Uterus (tissue), 4 donors: ENCODE measurements around the gene DNAJA1. TPM values are rescaled to one million over a fixed set of nuclear protein-coding genes. Genes with fewer than 3 reads are reported as not detected.

Experiments
- DNase-seq, 2 donors: peaks; one replicate each; pipeline ENCODE4 v3.0.0-alpha.2; 2019 to 2020
- H3K27ac ChIP-seq, 2 donors: fragments of 200-600 bp; sonication (generic); 1 replicate in 1 of 2; 2 replicates in 1 of 2; pipeline ENCODE4 v1.5.1; 2016 to 2018
- H3K27me3 ChIP-seq, 2 donors: fragments of 200-600 bp; sonication (generic); one replicate each; pipeline ENCODE4 v1.5.1; 2018 to 2019; ENCODE audit warnings: control low read depth in 1 of 2
- H3K36me3 ChIP-seq, 2 donors: fragments of 200-600 bp; sonication (generic); one replicate each; pipeline ENCODE4 v1.5.1; 2019; ENCODE audit warnings: control low read depth in 1 of 2
- H3K4me1 ChIP-seq, 2 donors: fragments of 200-600 bp; sonication (generic); one replicate each; pipeline ENCODE4 v1.5.1; 2018 to 2019; ENCODE audit warnings: control low read depth in 1 of 2
- H3K4me3 ChIP-seq, 2 donors: fragments of 200-600 bp; sonication (generic); 1 replicate in 1 of 2; 2 replicates in 1 of 2; pipeline ENCODE4 v1.5.1; 2018 to 2019; ENCODE audit warnings: mild to moderate bottlenecking in 1 of 2
- H3K9me3 ChIP-seq, 2 donors: fragments of 200-600 bp; sonication (generic); one replicate each; pipeline ENCODE4 v1.5.1; 2019; ENCODE audit warnings: control low read depth in 1 of 2
- POLR2A ChIP-seq, 2 donors: fragments of 450-650 bp; IDR thresholded peaks; one replicate each; pipeline ENCODE4 v1.6.1; 2016; ENCODE audit warnings: antibody characterized with exemption in 2 of 2, mild to moderate bottlenecking in 1 of 2, moderate library complexity in 1 of 2
- intact Hi-C: fragments of 100-400 bp; cut with DNase I; formaldehyde crosslinking; loops from one replicate; pipeline ENCODE4 v1.15.1; 2023; ENCODE audit warnings: low total_unique reads
- total RNA-seq, 4 donors: library from RNA; depleted of rRNA in 3 of 4; stranded (reverse); fragments of >200 nt in 3 of 4; gene quantifications; one replicate each; pipeline versions ENCODE4 v1.1.0 to v1.2.4, GENCODE V29; 2014 to 2023
- TF ChIP-seq, protein P1 (sequence below), 4 experiments: fragments of 200-600 bp in 2 of 4; fragments of 450-650 bp in 2 of 4; sonication (generic) in 2 of 4; IDR thresholded peaks; one replicate each; pipeline ENCODE4 v1.5.1; 2016 to 2019; ENCODE audit warnings: antibody characterized with exemption in 4 of 4, mild to moderate bottlenecking in 2 of 4, moderate library complexity in 1 of 4
- donor health status: DM: yes; HTN: yes; CAD: no.

The DNAJA1 gene
- total RNA-seq, 4 donors from 2014 or later: 47.1 to 148 (median 82.1) TPM

DNA sequence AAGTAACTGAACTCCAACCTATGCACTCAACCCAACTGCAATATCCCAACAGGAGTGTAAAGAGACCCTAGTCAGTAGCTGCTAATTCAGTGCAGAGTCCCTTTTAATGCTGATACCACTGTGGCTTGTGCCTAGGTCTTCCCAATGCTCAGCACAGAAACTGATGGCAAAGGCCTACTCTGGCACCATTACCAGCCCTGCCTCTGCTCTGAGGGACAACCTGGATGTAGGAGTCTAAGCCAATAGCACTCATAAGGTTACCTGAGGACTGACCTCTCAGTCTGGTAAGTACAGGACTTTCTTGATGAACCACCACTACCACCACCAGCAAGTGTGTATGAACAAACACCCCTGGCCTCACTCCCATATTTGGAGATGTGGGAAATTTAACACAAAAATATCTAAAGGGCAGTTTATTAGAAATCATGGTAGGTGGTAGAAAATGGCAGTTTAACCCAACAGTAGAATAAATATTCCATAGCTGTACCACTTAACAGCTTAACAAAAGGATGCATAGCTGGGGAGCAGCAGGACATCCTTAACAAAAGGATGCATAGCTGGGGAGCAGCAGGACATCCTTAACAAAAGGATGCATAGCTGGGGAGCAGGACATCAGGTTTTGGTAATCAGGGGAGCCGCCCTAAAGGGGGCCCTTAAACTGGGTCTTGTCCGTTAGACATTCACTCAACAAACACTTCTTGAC, 11.0 kb upstream of the DNAJA1 start:
- intact Hi-C loops: no loop called here
- H3K27ac ChIP-seq: no peak overlapping the region
- H3K4me1 ChIP-seq: no peaks in the 10 kb centered on the region
- TF ChIP-seq, protein P1, sequence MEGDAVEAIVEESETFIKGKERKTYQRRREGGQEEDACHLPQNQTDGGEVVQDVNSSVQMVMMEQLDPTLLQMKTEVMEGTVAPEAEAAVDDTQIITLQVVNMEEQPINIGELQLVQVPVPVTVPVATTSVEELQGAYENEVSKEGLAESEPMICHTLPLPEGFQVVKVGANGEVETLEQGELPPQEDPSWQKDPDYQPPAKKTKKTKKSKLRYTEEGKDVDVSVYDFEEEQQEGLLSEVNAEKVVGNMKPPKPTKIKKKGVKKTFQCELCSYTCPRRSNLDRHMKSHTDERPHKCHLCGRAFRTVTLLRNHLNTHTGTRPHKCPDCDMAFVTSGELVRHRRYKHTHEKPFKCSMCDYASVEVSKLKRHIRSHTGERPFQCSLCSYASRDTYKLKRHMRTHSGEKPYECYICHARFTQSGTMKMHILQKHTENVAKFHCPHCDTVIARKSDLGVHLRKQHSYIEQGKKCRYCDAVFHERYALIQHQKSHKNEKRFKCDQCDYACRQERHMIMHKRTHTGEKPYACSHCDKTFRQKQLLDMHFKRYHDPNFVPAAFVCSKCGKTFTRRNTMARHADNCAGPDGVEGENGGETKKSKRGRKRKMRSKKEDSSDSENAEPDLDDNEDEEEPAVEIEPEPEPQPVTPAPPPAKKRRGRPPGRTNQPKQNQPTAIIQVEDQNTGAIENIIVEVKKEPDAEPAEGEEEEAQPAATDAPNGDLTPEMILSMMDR (IDR thresholded peaks at IDR 0.05): no peak
- TF ChIP-seq POLR2A (IDR thresholded peaks at IDR 0.05): no peak
- H3K36me3 ChIP-seq: no peaks in the 10 kb centered on the region
- no peaks in the 10 kb centered on the region for H3K9me3 ChIP-seq
- no peak overlapping the region for H3K4me3 ChIP-seq
- DNase-seq: no peak
- no peaks in the 10 kb centered on the region for H3K27me3 ChIP-seq

DNA sequence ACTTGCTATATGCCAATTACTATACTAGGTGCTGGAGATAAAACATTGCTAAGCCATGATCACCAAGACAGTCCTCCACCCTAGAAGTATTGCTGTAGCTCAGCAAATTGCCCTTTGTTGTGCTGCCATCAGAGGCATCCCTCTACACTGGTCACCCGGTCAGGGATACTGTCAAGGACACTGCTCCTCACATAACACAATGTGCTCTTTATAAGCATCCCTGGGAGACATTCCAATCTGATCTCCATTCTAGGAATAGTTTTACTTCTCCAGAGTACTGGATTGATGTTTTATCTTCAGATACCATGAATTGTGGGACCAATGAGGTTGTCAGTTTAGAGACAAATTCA, 10.4 kb upstream of the DNAJA1 start:
- H3K36me3 ChIP-seq: no peaks in the 10 kb centered on the region
- H3K27me3 ChIP-seq: no peaks in the 10 kb centered on the region
- no peak for DNase-seq
- no peaks in the 10 kb centered on the region for H3K4me1 ChIP-seq
- TF ChIP-seq, protein P1 (IDR thresholded peaks at IDR 0.05): no peak
- no peak for TF ChIP-seq POLR2A (IDR thresholded peaks at IDR 0.05)
- H3K27ac ChIP-seq: no peak overlapping the region
- intact Hi-C loops: no loop called here
- no peak overlapping the region for H3K4me3 ChIP-seq
- H3K9me3 ChIP-seq: no peaks in the 10 kb centered on the region

DNA sequence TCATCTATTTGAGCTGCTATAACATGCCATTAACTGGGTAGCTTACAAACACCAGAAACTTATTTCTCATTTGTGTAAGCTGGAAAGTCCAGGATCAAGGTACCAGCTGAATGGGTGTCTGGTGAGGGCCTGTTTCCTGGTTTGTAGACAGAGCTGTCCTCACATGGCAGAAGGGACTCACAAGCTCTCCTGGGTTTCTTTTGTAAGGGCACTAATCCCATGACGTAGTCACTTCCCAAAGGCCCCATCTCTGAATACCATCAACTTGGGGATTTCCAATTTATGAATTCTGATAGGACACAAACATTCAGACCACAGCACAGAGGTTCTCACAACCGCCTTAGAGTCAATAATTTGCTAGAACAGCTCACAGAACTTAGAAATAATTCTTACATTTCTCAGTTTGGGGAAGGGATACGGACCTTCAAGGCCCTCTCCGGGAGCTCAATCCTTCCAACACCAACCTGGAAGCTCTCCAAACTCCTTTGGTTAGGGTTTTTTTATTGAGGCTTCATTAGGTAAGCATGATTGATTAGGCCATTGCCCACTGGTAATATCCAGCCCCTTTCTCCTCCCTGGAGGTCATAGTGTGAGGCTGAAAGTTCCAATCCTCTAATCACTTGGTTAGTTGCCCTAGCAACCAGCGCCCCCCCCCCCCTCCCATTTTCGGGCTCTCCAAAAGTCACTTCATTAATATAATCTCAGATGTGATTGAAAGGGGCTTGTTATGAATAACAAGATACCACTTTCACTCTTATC, 7.6 kb upstream of the DNAJA1 start:
- Histone ChIP-seq H3K4me3 (no peak overlapping the region), H3K27ac (no peak overlapping the region), H3K9me3 (no peaks in the 10 kb centered on the region), H3K27me3 (no peaks in the 10 kb centered on the region), H3K36me3 (no peaks in the 10 kb centered on the region), H3K4me1 (no peaks in the 10 kb centered on the region)
- no peak for DNase-seq
- intact Hi-C loops: no loop called here
- TF ChIP-seq POLR2A (IDR thresholded peaks at IDR 0.05): no peak
- TF ChIP-seq, protein P1 (IDR thresholded peaks at IDR 0.05): no peak

DNA sequence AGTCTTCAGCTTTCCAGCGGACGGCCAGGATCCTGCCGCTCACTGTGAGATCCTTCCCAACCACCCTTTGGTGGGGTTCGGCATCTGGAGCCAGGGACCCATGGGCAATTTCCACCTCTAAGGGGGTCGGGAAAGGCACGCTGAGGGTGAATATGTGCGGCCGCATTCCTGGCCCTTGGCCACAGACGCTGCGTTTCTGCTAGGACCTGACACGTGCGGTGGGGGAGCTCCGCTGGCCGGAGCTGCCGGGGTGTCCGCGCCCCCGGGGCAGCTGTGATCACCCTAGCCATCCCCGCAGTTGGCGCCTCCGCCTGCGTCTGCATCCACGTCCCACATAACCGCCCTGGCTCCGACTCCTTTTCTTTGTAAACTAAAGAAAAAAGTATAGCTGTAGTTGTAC, 5.3 kb upstream of the DNAJA1 start:
- Histone ChIP-seq H3K4me1 (no peaks in the 10 kb centered on the region), H3K27ac (no peak overlapping the region), H3K27me3 (no peaks in the 10 kb centered on the region), H3K4me3 (no peak overlapping the region), H3K9me3 (no peaks in the 10 kb centered on the region), H3K36me3 (no peaks in the 10 kb centered on the region)
- DNase-seq: no peak
- TF ChIP-seq POLR2A (IDR thresholded peaks at IDR 0.05): no peak
- TF ChIP-seq, protein P1 (IDR thresholded peaks at IDR 0.05): no peak
- intact Hi-C loops: no loop called here

DNA sequence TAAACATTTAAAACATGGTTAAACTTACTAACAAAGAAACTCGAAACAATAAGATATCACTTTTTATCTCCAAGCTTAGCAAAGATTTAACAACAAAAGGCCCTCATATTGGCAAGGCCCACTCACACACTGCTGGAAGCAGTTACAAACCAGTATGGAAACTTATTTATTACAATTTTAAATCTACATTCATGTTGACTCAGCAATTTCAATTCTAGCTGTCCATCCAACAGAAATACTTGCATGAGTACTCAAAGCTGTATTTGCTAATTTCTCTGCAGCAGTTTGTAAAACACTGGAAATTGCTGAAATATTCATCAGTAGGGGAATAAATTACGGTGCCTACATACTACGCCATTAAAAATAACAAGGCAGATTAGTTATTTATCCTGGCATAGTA, 2.8 kb upstream of the DNAJA1 start:
- no peak overlapping the region for H3K4me3 ChIP-seq
- no peaks in the 10 kb centered on the region for H3K4me1 ChIP-seq
- no peaks in the 10 kb centered on the region for H3K27me3 ChIP-seq
- no peak for DNase-seq
- intact Hi-C loops: no loop called here
- no peaks in the 10 kb centered on the region for H3K36me3 ChIP-seq
- H3K9me3 ChIP-seq: no peaks in the 10 kb centered on the region
- no peak for TF ChIP-seq POLR2A (IDR thresholded peaks at IDR 0.05)
- TF ChIP-seq, protein P1 (IDR thresholded peaks at IDR 0.05): no peak
- peak overlapping the region in 1 of 2 donors; percentile 19 for H3K27ac ChIP-seq
